Fibroblast of mammary gland (primary cell): ENCODE measurements around the gene IL17D.

Source experiments
- DNase-seq: peaks from one replicate; pipeline ENCODE4 v3.0.0-alpha.2; 2010; ENCODE audit warnings: low read depth
- H3K4me3 ChIP-seq: 2 replicates; pipeline ENCODE4 v1.5.1; 2011; ENCODE audit warnings: low read depth, mild to moderate bottlenecking, low read length, moderate library complexity; ENCODE audit not compliant: control insufficient read depth
- CTCF ChIP-seq: conservative IDR thresholded peaks from 2 replicates; pipeline ENCODE4 v1.5.1; 2011; ENCODE audit warnings: low read depth, low read length, inconsistent platforms; ENCODE audit not compliant: control insufficient read depth, insufficient read depth

IL17D gene

DNA sequence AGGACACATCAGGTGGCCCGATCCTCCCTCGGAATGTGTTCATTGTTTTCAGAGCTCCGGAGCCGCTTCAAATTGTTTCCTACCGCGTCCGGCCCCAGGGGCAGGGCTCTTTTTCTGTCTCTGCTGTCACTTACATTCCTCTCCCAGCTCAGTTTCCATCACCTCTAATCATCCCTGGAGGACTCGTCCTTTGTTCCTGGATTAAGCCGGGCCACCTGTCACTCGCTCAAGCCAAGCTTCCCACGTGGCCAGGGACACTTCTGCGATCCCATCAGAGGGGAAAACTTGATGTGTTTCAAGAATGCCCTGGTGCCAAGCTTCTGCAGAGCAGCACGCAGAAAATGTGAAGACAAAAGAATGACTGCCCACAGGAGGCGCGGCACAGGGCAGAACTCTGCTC is 13.5 kb downstream of the IL17D start:
- TF ChIP-seq CTCF, result no peak
- DNase-seq, result no peak
- H3K4me3 ChIP-seq, result no peak overlapping the region

GRCh38 chr13:20717581-20718542 is 14.4 kb downstream of the IL17D start:
- no peak overlapping the region for H3K4me3 ChIP-seq
- TF ChIP-seq CTCF, result no peak
- DNase-seq, result no peak

GRCh38 chr13:20718958-20719566 is 15.6 kb downstream of the IL17D start:
- no peak for DNase-seq
- no peak for TF ChIP-seq CTCF
- no peak overlapping the region for H3K4me3 ChIP-seq

DNA sequence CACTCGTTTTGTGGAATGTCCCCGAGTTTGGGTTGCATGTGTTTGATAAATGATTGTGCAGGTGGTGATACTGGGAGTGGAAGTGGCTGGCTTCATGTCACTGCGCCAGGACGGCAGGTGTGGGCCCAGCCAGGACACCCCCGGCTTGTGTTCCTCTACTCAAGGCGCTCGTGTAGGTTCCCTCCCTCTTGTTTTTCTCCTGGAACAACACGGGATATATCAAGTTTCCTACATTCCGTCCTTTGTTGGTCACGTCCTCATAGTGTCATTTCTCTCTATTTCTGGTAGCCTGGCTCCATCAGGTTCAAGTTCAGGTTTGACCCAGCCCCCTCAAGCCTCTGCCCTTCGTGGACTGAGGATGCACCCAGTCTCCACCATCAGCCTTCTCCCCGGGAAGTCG is 16.3 kb downstream of the IL17D start:
- no peak for TF ChIP-seq CTCF
- H3K4me3 ChIP-seq, result no peak overlapping the region
- DNase-seq, result no peak

- H3K4me3 ChIP-seq, result no peak overlapping the region
- no peak for TF ChIP-seq CTCF
These were observed 17.0 kb downstream of the IL17D start for GRCh38 chr13:20720499-20720898.

GRCh38 chr13:20721058-20721453 is 17.6 kb downstream of the IL17D start:
- no peak for TF ChIP-seq CTCF
- DNase-seq, result no peak
- no peak overlapping the region for H3K4me3 ChIP-seq

More at GRCh38 chr13:20720499-20720898, 17.0 kb downstream of the IL17D start:
- DNase-seq, result no peak
